Measurements from ENCODE around the gene KDM2A.

KDM2A gene

DNA sequence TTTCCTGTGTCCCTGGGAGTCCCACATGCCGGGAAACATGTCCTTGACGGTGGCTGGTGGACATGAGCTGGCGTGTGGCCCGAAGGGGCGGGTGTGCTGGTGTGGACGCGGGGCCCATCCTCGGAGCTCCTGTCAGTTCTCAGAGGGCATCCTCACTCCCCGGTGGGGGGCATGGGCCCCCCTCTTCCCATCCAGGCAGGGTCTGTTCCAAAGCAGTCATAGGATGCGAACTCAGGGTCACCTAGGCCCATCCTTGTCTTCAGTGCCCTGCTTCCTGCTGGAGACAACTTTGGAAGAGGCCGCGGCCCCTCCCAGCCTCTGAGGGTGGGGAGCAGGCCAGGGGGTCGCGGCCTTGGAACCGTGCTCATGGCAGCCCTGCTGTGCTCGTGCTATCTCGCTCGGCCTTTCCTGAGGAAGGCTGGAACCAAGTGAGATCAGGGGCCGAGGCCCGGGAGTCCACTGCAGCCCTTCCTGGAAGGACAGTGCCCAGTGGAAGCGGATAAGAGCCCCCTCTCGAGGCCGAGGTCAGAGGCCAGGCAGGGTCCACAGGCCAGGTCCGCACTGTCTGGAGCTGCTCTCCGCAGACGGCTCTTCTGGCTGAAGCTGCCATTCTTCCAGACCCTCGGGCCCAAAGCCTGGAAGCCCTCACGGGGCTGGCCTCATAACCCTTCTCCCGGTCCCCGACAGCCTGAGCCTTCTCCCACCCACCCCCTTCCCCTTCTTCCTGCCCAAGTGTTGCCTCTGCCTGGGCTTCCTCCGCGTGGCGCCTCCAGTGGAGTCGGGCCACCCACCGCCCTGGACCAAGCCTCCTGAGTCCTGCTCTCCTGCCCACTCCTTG is 155.9 kb downstream of the KDM2A start:
- no peak overlapping the region for H3K4me3 ChIP-seq (ENCODE audit: low read depth, low read length)
- no peak for TF ChIP-seq CTCF (IDR thresholded peaks at IDR 0.05; ENCODE audit: low read depth, low read length, missing control alignments)
- no peak for DNase-seq (ENCODE audit: low read depth)

DNA sequence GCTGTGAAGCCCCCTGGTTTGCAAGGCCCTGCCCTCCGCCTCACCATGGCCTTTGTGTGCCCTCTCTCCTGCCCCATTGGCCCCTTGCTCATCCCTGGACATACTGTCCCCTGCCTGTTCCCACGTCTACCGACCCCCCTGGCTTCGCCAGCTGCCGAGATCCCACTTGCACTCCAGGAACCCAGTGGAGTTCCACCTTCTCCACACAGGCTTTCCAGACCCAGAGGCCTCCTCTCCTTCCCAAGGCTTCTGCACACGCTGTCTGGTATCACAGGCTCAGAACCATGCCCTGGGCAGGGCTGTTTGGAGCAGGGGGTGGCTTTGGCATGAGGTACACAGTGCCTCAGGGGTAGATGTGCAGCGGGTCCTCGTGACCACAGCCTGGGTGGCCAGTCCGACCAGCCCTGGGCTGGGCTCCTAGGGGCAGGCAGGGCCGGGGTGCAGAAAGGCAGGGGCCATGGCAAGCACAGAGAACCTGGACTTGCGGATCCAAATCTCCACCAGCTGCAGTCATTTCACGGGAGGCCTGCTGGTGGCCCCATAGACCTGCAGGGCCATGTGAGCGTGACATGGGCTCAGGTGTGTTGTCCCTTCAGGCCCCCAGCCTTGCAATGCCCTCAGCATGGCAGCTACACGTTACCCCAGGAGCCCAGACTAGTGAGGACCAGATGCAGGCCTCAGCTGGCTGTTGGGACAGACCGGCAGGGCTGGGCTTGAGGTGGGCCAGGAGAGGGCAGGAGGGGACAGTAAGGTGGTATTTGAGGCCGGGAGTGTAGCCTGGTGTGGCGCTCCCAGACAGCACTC is 156.7 kb downstream of the KDM2A start:
- peak; percentile 22 for TF ChIP-seq CTCF (IDR thresholded peaks at IDR 0.05; ENCODE audit: low read depth, low read length, missing control alignments)
- no peak for DNase-seq (ENCODE audit: low read depth)
- H3K4me3 ChIP-seq (ENCODE audit: low read depth, low read length), result no peak overlapping the region

- peak; percentile 34 for TF ChIP-seq CTCF (IDR thresholded peaks at IDR 0.05; ENCODE audit: low read depth, low read length, missing control alignments)
- H3K4me3 ChIP-seq (ENCODE audit: low read depth, low read length), result peak overlapping the region; percentile 45
- no peak for DNase-seq (ENCODE audit: low read depth)
These were observed 157.7 kb downstream of the KDM2A start for GRCh38 chr11:67276781-67277230.

GRCh38 chr11:67277231-67277961 is 158.3 kb downstream of the KDM2A start:
- TF ChIP-seq CTCF (IDR thresholded peaks at IDR 0.05; ENCODE audit: low read depth, low read length, missing control alignments), result no peak
- peak overlapping the region; percentile 47 for H3K4me3 ChIP-seq (ENCODE audit: low read depth, low read length)
- DNase-seq (ENCODE audit: low read depth), result peak; percentile 85

DNA sequence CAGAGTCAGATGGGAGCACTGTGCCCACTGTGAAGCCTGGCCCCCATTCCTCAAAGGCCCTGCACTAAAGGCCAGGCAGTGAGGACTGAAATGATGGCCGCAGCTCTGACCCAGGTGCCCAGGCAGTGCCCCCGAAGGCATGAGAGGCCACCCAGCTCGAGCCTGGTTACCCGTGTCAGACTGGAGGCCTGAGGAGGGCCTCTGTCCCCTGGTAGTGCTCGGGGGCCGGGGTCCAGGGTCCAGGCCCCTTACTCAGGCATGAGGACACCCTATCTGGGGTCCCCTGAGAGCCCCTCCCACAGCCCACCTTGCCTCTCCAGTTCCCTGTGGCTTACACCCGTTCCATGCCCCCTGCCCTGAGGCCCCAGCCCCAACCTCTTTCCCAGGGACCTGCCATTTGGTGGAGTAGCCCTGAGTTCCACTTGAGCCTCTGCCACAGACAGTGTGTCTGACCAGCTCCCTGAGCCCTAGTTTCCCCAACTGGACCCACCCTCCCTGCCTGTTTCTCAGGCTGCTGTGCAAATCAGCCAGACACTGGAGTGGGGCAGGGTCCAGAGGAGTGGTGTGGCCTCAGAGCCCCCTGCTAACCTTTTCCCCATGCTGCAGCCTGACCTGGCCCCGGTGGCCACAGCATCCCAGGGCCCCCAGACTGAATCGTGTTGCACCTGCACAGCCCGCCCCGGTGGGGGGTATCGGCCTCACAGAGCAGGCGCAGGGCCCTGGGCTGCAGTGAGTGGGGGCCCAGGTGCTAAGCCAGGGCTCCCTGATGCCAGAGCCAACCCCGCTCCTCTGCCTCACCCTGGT is 159.3 kb downstream of the KDM2A start:
- no peak for TF ChIP-seq CTCF (IDR thresholded peaks at IDR 0.05; ENCODE audit: low read depth, low read length, missing control alignments)
- no peak overlapping the region; the same call in 1 of the 2 replicates for H3K4me3 ChIP-seq (ENCODE audit: low read depth, low read length)
- no peak for DNase-seq (ENCODE audit: low read depth)

Data from GM12864 (cell line).